Measurements from ENCODE around the gene TTLL10. TPM values are rescaled to one million over a fixed set of nuclear protein-coding genes. Genes with fewer than 3 reads are reported as not detected.

The TTLL10 gene
- total RNA-seq, 1 experiment from 2014 or later, result 0.68 TPM

DNA sequence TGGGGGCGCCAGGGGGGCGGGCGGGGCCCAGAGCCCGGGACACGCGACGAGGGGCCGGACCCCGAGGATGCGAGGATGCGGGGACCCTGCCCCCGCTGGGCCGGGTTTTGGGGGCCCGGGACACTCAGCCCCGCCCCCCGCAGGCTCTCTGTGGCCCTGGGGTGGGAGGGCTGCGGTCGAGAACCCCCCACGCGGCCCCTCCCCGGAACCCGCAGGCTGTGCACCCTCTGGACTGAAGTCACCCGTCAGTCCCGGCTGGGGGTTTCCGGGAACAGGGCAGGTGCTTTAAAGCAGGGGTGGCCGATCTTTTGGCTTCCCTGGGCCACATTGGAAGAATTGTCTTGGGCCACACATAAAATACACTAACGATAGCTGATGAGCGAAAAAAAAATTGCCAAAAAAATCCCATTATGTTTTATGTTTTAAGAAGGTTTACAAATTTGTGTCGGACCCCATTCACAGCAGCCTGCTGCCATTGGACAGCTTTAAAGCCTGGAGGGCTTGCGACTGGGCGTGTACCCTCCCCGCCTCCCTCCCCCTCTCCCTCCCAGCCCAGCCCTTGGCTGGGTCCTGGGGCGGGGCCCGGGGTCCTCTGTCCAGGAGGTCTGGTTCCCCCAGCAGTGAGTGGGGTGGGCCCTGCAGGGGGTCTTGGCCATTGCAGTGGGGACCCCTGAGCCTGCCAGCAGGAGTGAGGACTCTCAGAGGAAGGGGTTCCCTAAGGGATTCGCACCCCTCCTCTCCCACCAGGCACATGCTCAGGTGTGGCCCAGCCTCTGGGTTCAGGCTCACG, 36.2 kb upstream of the TTLL10 start:
- Histone ChIP-seq H3K23ac (ENCODE audit: insufficient read length, low read depth, low read length) (no peak overlapping the region), H3K4ac (ENCODE audit: low read depth, low read length) (no peak overlapping the region), H4K91ac (ENCODE audit: insufficient read length, low read depth, low read length) (no peak overlapping the region), H3T11ph (ENCODE audit: low read length) (no peak overlapping the region), H2AK5ac (ENCODE audit: insufficient read length, low read length) (no peak overlapping the region), H4K8ac (replicated peaks; ENCODE audit: insufficient read length, low read depth, low read length) (no peak overlapping the region), H4K20me1 (ENCODE audit: control insufficient read depth, insufficient read depth, insufficient read length) (no peaks in the 10 kb centered on the region), H3K27me3 (ENCODE audit: insufficient read depth, low read length) (no peaks in the 10 kb centered on the region), H3K79me1 (ENCODE audit: insufficient read depth, low read depth, low read length, poor library complexity, severe bottlenecking) (no peaks in the 10 kb centered on the region), H3K18ac (ENCODE audit: insufficient read length, low read depth, low read length) (no peak overlapping the region), H3K56ac (ENCODE audit: insufficient read length, low read depth, low read length) (no peak overlapping the region), H2BK15ac (ENCODE audit: low read depth, low read length) (no peak overlapping the region), H3K4me1 (ENCODE audit: insufficient read depth, low read length) (no peaks in the 10 kb centered on the region; the same call in 1 of the 2 replicates), H3K4me2 (ENCODE audit: insufficient read depth, insufficient read length, low read length) (no peak overlapping the region), H3K9me3 (ENCODE audit: control insufficient read depth, low read depth, low read length) (no peaks in the 10 kb centered on the region), H3K79me2 (ENCODE audit: insufficient read depth, low read length) (no peaks in the 10 kb centered on the region), H2BK5ac (ENCODE audit: insufficient read length, low read length) (no peak overlapping the region), H2BK20ac (ENCODE audit: low read depth, low read length, poor library complexity, severe bottlenecking) (no peak overlapping the region), H2AFZ (ENCODE audit: low read length) (no peak overlapping the region), H2BK120ac (ENCODE audit: low read depth, low read length, poor library complexity, severe bottlenecking) (no peak overlapping the region), H3K14ac (ENCODE audit: insufficient read depth, low read length) (no peak overlapping the region), H3K9ac (ENCODE audit: extremely low read depth, insufficient read length, low read length) (no peak overlapping the region), H2BK12ac (ENCODE audit: insufficient read length, low read depth, low read length) (no peak overlapping the region), H3K27ac (ENCODE audit: insufficient read length, low read depth, low read length) (no peak overlapping the region), H4K5ac (ENCODE audit: insufficient read length, low read depth, low read length) (no peak overlapping the region), H3K23me2 (ENCODE audit: insufficient read length, low read depth, low read length, poor library complexity, severe bottlenecking) (no peaks in the 10 kb centered on the region)
- WGBS (ENCODE audit: extremely low coverage, insufficient read length, low lambda C conversion rate), result no CpG with 5 or more reads among the region's 36 CpGs
- H3K27ac Mint-ChIP-seq, result no peak overlapping the region
- H3K4me1 Mint-ChIP-seq, result peaks cover 9 to 25% of the 10 kb centered on the region in 2 experiments; a peak in 3 of 4 replicates
- H3K4me3 Mint-ChIP-seq, result peak overlapping the region; percentile 8 to 73; a peak in 3 of 5 replicates
- TF ChIP-seq, protein P1, sequence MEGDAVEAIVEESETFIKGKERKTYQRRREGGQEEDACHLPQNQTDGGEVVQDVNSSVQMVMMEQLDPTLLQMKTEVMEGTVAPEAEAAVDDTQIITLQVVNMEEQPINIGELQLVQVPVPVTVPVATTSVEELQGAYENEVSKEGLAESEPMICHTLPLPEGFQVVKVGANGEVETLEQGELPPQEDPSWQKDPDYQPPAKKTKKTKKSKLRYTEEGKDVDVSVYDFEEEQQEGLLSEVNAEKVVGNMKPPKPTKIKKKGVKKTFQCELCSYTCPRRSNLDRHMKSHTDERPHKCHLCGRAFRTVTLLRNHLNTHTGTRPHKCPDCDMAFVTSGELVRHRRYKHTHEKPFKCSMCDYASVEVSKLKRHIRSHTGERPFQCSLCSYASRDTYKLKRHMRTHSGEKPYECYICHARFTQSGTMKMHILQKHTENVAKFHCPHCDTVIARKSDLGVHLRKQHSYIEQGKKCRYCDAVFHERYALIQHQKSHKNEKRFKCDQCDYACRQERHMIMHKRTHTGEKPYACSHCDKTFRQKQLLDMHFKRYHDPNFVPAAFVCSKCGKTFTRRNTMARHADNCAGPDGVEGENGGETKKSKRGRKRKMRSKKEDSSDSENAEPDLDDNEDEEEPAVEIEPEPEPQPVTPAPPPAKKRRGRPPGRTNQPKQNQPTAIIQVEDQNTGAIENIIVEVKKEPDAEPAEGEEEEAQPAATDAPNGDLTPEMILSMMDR (conservative IDR thresholded peaks at IDR 0.05), result no peak
- H3K36me3 Mint-ChIP-seq (ENCODE audit: insufficient read depth in 1 of 3, low read depth in 3 of 3), result no peaks in the 10 kb centered on the region
- DNase-seq, result no peak
- peaks cover 15% of the 10 kb centered on the region for H3K27me3 Mint-ChIP-seq (ENCODE audit: low read depth)
- H3K9me3 Mint-ChIP-seq, result no peaks in the 10 kb centered on the region

All from H9 (cell line).